KMS-11 (cell line): Measurements from ENCODE around the gene ARR3.

Source experiments
- H2AFZ ChIP-seq: fragments of 200-600 bp; sonication (generic); 2 replicates; pipeline ENCODE4 v1.6.1; 2016; ENCODE audit warnings: antibody characterized with exemption, mixed run types, low read depth
- H3K27ac ChIP-seq: fragments of 200-600 bp; sonication (generic); 2 replicates; pipeline ENCODE4 v1.6.1; 2016; ENCODE audit warnings: mild to moderate bottlenecking, mixed run types
- H3K27me3 ChIP-seq: fragments of 200-600 bp; sonication (generic); 2 replicates; pipeline ENCODE4 v1.6.1; 2017; ENCODE audit warnings: mild to moderate bottlenecking, low read depth, mixed run types, moderate library complexity; ENCODE audit not compliant: insufficient read depth
- H3K36me3 ChIP-seq: fragments of 200-600 bp; sonication (generic); 2 replicates; pipeline ENCODE4 v1.6.1; 2017; ENCODE audit warnings: mild to moderate bottlenecking, mixed run types; ENCODE audit not compliant: insufficient read depth
- H3K4me1 ChIP-seq: fragments of 200-600 bp; sonication (generic); 2 replicates; pipeline ENCODE4 v1.6.1; 2016; ENCODE audit warnings: mild to moderate bottlenecking, low read depth, mixed run types; ENCODE audit not compliant: poor library complexity, severe bottlenecking
- H3K4me2 ChIP-seq: fragments of 200-600 bp; sonication (generic); 2 replicates; pipeline ENCODE4 v1.7.0; 2016; ENCODE audit warnings: mild to moderate bottlenecking, mixed run types
- H3K4me3 ChIP-seq: fragments of 200-600 bp; sonication (generic); IDR thresholded peaks from 2 replicates; pipeline ENCODE4 v1.6.1; 2017; ENCODE audit warnings: low read depth, low read length, mixed read lengths; ENCODE audit not compliant: insufficient read depth
- H3K79me2 ChIP-seq: fragments of 200-600 bp; sonication (generic); 2 replicates; pipeline ENCODE4 v1.6.1; 2016; ENCODE audit warnings: low read depth, mixed run types; ENCODE audit not compliant: insufficient read depth
- H3K9ac ChIP-seq: fragments of 200-600 bp; sonication (generic); 2 replicates; pipeline ENCODE4 v1.6.1; 2016; ENCODE audit warnings: mild to moderate bottlenecking, mixed run types
- H4K20me1 ChIP-seq: fragments of 200-600 bp; sonication (generic); 2 replicates; pipeline ENCODE4 v1.6.1; 2016; ENCODE audit warnings: mild to moderate bottlenecking, mixed run types; ENCODE audit not compliant: insufficient read depth
- TF ChIP-seq, protein P1 (sequence below): fragments of 200-600 bp; sonication (generic); conservative IDR thresholded peaks from 2 replicates; pipeline ENCODE4 v1.6.1; 2017; ENCODE audit warnings: low read depth, mild to moderate bottlenecking, antibody characterized with exemption, low read length, moderate library complexity, mixed read lengths

Gene ARR3

DNA sequence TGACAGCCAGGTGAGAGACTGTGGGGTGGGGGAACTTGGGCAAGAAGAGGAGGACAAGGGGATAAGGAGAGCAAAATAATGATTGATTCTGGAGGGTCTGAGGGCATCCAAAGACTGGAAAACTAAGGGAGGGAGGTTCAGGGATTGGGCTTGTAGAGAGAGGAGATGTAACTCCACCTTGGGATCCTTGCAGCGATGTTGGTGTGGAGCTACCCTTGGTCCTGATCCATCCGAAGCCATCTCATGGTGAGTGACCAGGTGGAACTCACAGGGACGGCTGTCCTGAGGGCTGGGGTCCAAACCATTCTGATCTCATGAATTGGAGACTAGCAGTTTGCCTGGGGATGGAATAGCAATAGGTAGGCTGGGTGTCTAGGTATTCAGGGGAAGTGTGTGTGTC is 12.4 kb downstream of the ARR3 start:
- Histone ChIP-seq H3K79me2 (no peaks in the 10 kb centered on the region), H3K4me3 (no peak overlapping the region), H2AFZ (no peak overlapping the region), H3K36me3 (no peaks in the 10 kb centered on the region), H3K27ac (no peak overlapping the region), H3K4me1 (no peaks in the 10 kb centered on the region), H3K9ac (no peak overlapping the region), H3K4me2 (no peak overlapping the region), H4K20me1 (no peaks in the 10 kb centered on the region), H3K27me3 (no peaks in the 10 kb centered on the region)
- TF ChIP-seq, protein P1, sequence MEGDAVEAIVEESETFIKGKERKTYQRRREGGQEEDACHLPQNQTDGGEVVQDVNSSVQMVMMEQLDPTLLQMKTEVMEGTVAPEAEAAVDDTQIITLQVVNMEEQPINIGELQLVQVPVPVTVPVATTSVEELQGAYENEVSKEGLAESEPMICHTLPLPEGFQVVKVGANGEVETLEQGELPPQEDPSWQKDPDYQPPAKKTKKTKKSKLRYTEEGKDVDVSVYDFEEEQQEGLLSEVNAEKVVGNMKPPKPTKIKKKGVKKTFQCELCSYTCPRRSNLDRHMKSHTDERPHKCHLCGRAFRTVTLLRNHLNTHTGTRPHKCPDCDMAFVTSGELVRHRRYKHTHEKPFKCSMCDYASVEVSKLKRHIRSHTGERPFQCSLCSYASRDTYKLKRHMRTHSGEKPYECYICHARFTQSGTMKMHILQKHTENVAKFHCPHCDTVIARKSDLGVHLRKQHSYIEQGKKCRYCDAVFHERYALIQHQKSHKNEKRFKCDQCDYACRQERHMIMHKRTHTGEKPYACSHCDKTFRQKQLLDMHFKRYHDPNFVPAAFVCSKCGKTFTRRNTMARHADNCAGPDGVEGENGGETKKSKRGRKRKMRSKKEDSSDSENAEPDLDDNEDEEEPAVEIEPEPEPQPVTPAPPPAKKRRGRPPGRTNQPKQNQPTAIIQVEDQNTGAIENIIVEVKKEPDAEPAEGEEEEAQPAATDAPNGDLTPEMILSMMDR: no peak

- no peaks in the 10 kb centered on the region for H4K20me1 ChIP-seq
- no peak within 1 kb of the TSS for H2AFZ ChIP-seq
- H3K4me2 ChIP-seq: no peak within 1 kb of the TSS
- H3K4me1 ChIP-seq: no peaks in the 10 kb centered on the region
- no peaks in the 10 kb centered on the region for H3K79me2 ChIP-seq
- no peak within 1 kb of the TSS for H3K4me3 ChIP-seq
- H3K9ac ChIP-seq: no peak within 1 kb of the TSS
- TF ChIP-seq, protein P1: no peak
- no peak within 1 kb of the TSS for H3K27ac ChIP-seq
- H3K27me3 ChIP-seq: no peaks in the 10 kb centered on the region
- H3K36me3 ChIP-seq: no peaks in the 10 kb centered on the region
These were observed 13.8 kb downstream of the ARR3 start, which contains the start of gene RAB41 for GRCh38 chrX:70281951-70282350. RAB41 (plus strand) TSS chrX:70282172; CDS start chrX:70282218, 46 bp downstream.

- peak overlapping the region; percentile 41; the same call in 1 of the 2 replicates for H3K9ac ChIP-seq
- peak overlapping the region; percentile 56; the same call in 1 of the 2 replicates for H3K27ac ChIP-seq
- peak overlapping the region; percentile 62 for H3K4me2 ChIP-seq
- peaks cover 5% of the 10 kb centered on the region; the same call in 1 of the 2 replicates for H3K79me2 ChIP-seq
- H3K27me3 ChIP-seq: no peaks in the 10 kb centered on the region
- H3K4me1 ChIP-seq: peaks cover 19% of the 10 kb centered on the region
- H3K4me3 ChIP-seq: no peak overlapping the region
- no peaks in the 10 kb centered on the region for H3K36me3 ChIP-seq
- H2AFZ ChIP-seq: peak overlapping the region; percentile 75
- H4K20me1 ChIP-seq: no peaks in the 10 kb centered on the region
- TF ChIP-seq, protein P1: no peak
These were observed 21.1 kb downstream of the ARR3 start for GRCh38 chrX:70289168-70289792.

DNA sequence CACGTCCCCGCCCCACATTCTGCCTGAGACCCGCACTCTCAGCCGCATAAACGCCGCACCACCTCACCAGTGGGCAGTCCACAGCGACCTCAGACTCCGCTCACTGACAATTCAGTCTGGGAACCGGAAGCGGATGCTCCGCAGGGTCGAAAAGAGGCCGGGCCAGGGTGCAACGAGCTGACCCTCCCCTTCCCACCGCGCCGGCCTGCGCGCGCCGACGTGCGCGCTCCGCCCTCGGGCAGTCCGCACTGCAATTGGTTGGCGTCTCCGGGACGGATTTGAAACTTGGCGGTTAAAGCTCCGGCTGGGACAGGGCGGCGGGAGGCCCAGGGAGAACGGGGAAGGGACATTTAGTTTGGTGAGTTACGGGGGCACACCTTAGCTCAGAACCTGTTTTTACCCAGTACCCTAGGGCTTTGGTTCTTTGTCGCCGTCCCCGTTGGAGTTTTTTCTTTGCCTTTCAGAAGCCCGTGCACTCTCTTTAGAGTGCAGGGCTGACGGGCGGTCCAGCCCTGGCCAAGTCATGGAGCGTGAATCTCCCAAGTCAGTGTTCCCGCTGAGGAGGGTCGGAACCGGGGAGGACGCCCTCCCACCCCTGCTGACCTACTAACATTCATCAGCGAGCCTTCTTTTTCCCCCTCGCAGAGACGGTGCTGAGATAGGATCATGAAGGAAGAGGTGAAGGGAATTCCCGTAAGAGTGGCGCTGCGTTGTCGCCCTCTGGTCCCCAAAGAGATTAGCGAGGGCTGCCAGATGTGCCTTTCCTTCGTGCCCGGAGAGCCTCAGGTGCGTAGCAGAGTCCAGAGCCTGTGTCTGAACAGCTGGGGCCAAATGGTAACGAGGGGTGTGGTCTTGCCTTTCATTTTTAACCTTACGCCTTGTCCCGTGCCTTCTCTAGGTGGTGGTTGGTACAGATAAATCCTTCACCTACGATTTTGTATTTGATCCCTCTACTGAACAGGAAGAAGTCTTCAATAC is 21.9 kb downstream of the ARR3 start, which contains the start of the genes KIF4A and PDZD11:
TSS of gene KIF4A (plus strand) at position 312 of the 978 bp plus-strand sequence. CDS start at position 667, 355 bp downstream.
TSS of gene PDZD11 (minus strand) at position 135 of the 978 bp plus-strand sequence. CDS start 586 bp downstream, outside the sequence.
- Histone ChIP-seq H2AFZ (peak within 1 kb of the TSS; percentile 75), H3K27me3 (no peaks in the 10 kb centered on the region), H3K36me3 (no peaks in the 10 kb centered on the region), H3K4me1 (peaks cover 19% of the 10 kb centered on the region), H3K4me3 (no peak within 1 kb of the TSS), H3K9ac (peak within 1 kb of the TSS; percentile 44; the same call in 1 of the 2 replicates), H3K27ac (peak within 1 kb of the TSS; percentile 56; the same call in 1 of the 2 replicates), H3K4me2 (peak within 1 kb of the TSS; percentile 78), H3K79me2 (peaks cover 5% of the 10 kb centered on the region; the same call in 1 of the 2 replicates), H4K20me1 (no peaks in the 10 kb centered on the region)
- TF ChIP-seq, protein P1: no peak
